HG03439 (cell line): ENCODE data around the gene COL4A1.

Experiments used
- ATAC-seq: cut with Tn5 transposase; IDR thresholded peaks from one replicate; pipeline ENCODE4 v1.9.1; 2021; ENCODE audit warnings: mild to moderate bottlenecking, moderate library complexity; ENCODE audit not compliant: unreplicated experiment

The COL4A1 gene

GRCh38 chr13:110309661-110310524 lies 2.9 kb upstream of the COL4A1 start:
- no peak for ATAC-seq

GRCh38 chr13:110308656-110309359 lies 1.9 kb upstream of the COL4A1 start:
- no peak for ATAC-seq

DNA sequence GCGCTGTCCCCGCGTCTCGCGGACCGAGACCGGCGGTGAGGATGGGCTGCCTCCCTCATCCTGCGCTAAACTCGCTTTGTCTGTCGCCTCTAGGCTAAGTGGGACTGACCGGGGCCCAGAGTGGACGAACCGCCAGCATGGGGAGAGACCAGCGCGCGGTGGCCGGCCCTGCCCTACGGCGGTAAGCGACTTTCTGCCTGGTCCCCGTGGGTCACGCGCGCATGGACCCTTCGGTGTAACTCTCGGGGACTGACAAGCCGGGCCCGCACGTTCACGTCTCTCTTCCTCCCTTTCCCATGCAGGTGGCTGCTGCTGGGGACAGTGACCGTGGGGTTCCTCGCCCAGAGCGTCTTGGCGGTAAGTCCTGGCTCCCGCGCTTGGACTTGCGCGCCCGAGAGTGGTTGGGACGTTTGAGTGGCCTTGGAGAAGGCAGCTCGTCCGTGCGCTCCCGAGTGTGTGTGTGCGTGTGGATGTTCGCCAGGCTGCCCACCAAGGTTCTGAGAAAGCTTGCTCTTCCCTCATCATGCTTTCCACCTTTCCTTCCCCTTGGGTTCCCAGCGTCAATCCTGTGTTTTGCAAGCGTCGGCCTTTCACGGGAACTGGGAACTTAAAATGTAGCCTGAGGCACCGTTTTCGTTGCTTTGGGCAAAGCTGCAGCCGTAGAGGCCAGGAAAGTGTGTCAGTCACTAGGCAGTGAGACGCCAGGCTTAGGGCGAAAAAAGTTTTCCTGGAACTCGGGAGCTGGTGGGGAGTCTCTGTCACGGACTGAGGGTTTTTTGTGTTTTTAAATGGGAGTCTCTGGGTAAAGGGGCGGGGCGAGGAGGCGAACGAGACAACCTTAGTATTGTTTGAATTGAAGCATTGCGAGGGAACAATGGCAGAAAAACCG lies 1.1 kb upstream of the COL4A1 start:
- ATAC-seq = no peak

GRCh38 chr13:110306340-110306959 lies 507 bp downstream of the COL4A1 start:
- no peak for ATAC-seq

DNA sequence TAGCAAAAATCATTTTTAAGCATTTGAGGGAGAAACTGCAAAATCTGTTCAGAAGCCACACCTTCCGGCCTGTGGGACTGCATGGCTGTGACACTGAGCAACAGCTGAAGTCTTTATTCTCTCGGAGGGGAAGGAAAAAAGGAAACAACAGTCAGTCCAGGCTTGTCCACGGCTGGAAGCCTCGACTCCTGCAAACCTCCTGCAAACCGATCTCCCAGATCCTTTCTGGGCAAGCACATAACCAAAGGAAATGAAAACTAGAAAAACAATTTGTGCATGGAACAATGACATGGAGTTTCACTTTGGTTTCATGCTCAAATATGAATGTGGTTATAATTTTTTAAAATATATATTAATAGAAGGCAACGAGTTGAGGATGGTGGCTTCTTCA lies 1.0 kb downstream of the COL4A1 start:
- ATAC-seq = no peak

DNA sequence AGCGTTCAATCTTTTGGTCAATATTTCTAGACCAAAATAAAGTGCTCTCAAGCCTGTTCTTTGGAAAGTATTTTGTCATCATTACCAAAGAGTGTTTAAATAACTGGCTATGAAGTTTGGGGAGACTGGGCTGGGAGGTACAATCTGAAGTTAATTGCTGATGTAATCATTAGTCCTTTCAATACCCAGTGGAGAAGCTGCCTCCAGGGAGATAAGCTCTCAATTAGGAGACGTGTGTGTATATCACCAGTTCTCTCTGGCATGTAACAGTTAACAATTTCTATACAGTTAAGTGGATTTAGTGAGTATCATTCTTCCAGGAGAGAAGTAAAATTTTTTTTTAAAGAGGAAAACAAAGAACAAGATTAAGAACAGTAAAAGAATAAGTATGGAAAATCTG lies 1.4 kb downstream of the COL4A1 start:
- no peak for ATAC-seq

GRCh38 chr13:110305001-110305400 lies 2.0 kb downstream of the COL4A1 start:
- no peak for ATAC-seq

DNA sequence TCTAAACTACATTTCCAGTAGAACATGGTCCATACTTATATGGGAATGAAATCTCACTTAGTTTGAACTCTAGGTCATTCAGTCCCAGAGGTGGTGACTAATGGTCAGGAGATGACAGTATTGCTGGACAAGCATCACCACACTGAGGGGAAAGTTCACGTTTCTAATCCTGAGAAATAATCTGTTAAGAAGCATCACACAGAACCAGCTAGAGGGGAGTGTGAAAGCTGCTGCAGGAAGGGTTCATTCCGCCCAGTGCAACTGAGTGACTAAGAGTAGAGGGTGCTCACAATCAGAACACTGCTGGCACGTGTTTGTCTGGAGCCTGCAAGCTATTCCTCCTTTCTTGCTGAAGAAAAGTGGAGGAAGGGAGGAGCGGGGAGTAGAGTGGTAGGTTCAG lies 2.7 kb downstream of the COL4A1 start:
- no peak for ATAC-seq

- ATAC-seq = no peak
Observed at GRCh38 chr13:110303644-110304043, 3.3 kb downstream of the COL4A1 start.

DNA sequence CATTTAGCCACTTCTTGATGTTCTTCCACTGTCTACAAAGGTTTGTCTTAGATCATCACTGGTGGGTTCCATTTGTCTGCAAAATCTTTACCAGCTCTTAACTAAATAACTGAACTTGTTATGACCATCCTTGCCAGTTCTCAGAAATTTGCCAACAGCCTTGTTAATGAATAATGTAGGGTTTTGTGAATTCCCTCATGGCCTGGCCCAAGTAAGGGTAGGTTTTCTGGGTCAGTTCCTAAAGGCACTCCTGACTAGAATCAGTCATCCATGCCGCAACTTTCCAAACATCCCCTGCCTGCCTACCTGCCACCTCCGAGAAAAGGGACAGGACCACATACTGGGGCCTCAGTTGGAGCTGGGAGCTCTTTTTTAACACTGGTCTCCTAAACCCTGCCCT lies 4.0 kb downstream of the COL4A1 start:
- ATAC-seq = no peak

- ATAC-seq = no peak
Observed at GRCh38 chr13:110301606-110302553, 5.1 kb downstream of the COL4A1 start.

GRCh38 chr13:110301083-110301482 lies 5.9 kb downstream of the COL4A1 start:
- no peak for ATAC-seq

DNA sequence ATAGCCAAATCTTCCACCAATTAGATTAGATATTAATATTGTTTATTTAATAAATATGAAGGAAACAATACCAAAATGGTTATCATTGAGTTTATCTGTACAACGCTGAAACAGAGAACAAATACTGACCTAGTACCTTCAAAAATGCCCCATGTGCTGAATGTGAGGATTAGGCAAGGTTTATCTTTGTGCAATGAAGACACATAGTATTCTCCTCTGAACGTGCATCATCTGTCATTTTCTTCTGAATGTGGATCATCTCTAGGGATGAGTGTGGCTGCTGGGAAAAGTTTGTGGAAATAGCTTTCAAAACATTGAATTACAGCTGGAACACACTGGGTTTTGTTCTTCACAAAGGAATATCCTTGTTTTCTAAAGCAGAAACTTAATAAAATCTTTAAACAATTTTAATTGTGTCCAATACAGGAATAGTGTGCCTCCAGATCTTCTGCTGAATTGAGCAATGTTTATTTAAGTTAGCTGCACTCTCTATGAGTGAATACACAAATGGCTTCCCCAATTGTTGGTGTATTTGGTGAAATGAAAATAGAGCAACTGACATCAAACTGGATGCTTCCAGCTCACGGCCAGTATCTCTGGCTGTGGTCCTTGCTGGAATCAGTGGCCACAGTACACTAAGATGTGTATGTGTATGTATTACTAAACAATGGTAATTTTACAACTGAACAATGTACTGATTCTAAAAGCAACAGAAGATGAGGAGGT lies 6.7 kb downstream of the COL4A1 start:
- ATAC-seq = no peak

DNA sequence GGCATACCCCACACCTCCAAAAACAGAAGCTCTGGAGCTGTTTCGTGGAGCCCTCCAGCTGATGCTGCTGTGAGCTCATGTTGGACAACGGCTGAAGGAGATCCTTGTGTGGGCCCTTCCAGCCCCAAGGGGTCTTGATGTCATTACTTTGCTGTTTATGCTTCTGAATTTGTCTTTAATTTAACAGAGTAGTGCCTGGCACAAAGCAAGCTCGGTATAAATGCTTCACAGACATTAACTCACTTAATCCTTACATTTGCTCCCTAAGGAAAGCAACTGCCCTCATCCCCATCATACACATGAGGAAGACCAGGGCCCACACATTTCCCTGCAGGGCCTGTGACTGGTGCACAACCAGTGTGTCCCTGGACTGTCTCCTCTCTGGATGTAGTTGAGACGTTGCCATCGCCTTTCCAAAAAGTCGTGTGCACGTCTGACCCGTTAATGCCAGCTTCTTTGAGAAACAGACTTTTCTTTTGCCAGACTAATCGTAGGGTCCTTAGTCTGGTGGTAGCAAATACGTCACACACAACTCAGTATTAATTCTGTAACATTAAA lies 7.6 kb downstream of the COL4A1 start:
- no peak for ATAC-seq

GRCh38 chr13:110298505-110299282 lies 8.3 kb downstream of the COL4A1 start:
- no peak for ATAC-seq

- no peak for ATAC-seq
Observed at GRCh38 chr13:110297766-110298504, 9.0 kb downstream of the COL4A1 start.

GRCh38 chr13:110297011-110297410 lies 9.9 kb downstream of the COL4A1 start:
- ATAC-seq = no peak
